Activated naive CD8-positive, alpha-beta T cell (primary cell): ENCODE measurements around the gene PACRG.

Experiments used
- H3K27ac Mint-ChIP-seq: one replicate; pipeline ENCODE4 v1.8.0; 2021; ENCODE audit warnings: mixed read lengths
- H3K27me3 Mint-ChIP-seq: one replicate; pipeline ENCODE4 v1.8.0; 2021; ENCODE audit warnings: mixed read lengths
- H3K36me3 Mint-ChIP-seq: one replicate; pipeline ENCODE4 v1.8.0; 2021; ENCODE audit warnings: mixed read lengths
- H3K4me1 Mint-ChIP-seq: one replicate; pipeline ENCODE4 v1.8.0; 2021; ENCODE audit warnings: low read depth, mixed read lengths
- H3K4me3 Mint-ChIP-seq: one replicate; pipeline ENCODE4 v1.8.0; 2021; ENCODE audit warnings: mild to moderate bottlenecking, mixed read lengths
- H3K9me3 Mint-ChIP-seq: one replicate; pipeline ENCODE4 v1.8.0; 2021; ENCODE audit warnings: low read depth, mixed read lengths

Gene PACRG

DNA sequence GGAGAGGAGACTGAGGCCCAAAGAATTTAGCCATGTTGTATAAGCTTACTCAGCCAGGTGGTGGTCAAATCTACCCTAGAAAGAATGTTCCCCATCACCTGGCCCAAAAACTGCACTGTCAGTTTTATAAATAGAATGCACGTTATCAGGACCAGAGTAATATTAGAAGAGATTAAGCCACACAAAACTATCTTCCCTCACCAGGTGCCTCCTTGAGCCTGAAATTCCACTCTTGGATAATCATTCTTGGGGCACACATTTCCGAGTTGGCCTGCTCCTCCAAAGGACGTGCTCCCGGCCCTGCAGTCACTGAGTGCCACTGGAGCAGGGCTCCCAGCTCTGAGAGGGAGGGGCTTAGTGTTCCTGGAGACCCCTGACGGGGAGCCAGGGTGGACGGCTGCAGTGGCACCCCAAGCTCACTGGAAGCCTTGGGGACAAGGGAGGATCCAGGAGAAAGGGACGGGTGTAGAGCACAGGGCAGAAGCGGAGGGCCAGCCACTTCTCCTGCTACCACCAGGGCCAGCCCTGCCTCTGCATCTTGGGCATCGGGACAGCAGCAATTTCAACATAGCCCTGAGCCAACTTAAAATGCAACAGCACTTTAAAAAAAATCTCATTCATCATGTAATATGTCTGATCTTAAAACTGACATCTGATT is 525.9 kb downstream of the PACRG start:
- H3K4me3 Mint-ChIP-seq: no peak overlapping the region

DNA sequence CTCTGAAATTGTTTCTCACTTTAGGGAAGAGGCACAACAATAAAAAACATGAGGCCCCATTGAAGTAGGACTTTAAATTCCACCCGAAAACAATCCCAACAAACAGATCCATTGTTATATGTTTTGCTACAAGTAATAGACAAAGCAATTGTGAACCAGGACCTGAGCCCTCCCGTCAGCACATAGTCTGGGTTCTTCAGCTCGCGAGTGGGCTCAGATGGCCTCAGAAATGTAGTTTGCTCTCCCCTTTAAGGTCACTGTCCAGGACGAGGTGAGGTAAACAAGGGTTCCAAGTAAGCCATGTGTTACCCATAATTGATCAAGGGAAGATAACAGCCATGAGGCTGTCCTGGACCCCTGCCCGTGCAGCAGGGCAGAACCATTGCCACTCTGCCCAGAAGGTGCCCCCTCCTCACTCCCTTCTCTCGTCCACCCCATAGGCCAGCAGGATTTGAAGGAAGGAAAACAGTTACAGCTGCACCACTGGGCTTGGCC is 526.6 kb downstream of the PACRG start:
- Mint-ChIP-seq H3K36me3 (no peaks in the 10 kb centered on the region), H3K27me3 (peaks cover 4% of the 10 kb centered on the region), H3K4me1 (peaks cover under 1% of the 10 kb centered on the region), H3K9me3 (no peaks in the 10 kb centered on the region), H3K27ac (no peak overlapping the region), H3K4me3 (no peak overlapping the region)

More for the DNA sequence above, 525.9 kb downstream of the PACRG start:
- Mint-ChIP-seq H3K27me3 (peaks cover 2% of the 10 kb centered on the region), H3K27ac (no peak overlapping the region), H3K9me3 (no peaks in the 10 kb centered on the region), H3K4me1 (peaks cover 2% of the 10 kb centered on the region), H3K36me3 (no peaks in the 10 kb centered on the region)

DNA sequence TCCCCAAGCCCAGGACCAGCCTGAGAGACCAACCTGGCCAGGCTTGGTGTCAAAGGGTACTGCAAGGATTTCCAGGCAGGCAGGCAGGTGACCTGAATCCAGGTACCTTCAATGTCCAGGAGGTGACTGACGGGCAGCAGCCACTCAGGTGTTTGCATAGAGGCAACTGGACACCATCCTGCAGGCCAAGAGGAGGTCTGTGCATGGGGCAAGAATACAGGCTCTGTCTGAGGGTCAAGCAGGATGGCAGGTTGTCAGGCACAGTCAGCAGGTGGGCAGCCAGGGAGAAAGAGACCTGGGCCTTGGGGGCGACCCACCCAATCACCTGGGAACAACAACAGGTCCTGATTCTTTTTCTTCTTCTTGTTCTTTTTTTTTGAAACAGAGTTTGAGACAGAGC is 527.5 kb downstream of the PACRG start:
- Mint-ChIP-seq H3K27ac (no peak overlapping the region), H3K36me3 (no peaks in the 10 kb centered on the region), H3K9me3 (no peaks in the 10 kb centered on the region), H3K27me3 (peaks cover 10% of the 10 kb centered on the region), H3K4me3 (no peak overlapping the region), H3K4me1 (peaks cover 4% of the 10 kb centered on the region)

DNA sequence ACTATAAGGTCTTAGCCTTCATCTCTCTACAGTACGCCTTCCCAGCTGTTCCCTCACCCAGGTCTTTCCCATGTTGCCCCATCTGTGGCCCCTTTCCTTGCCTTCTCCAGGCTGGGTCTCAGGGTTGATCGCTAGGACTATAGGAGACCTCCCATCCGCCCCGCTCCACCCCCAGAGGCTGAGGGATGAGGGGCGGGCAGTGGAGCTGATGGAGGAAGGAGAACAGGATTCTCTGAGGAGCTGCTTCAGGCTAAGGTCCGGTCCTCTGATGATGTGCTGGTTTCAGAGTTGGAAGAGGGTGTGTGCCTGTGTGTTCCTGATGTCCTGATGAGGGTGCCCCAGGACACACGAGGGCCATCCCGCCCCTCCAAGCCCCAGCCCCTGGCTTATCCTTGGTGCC is 531.9 kb downstream of the PACRG start:
- Mint-ChIP-seq H3K27me3 (peaks cover 11% of the 10 kb centered on the region), H3K4me3 (no peak overlapping the region), H3K36me3 (no peaks in the 10 kb centered on the region), H3K4me1 (peaks cover 9% of the 10 kb centered on the region), H3K27ac (no peak overlapping the region), H3K9me3 (no peaks in the 10 kb centered on the region)

DNA sequence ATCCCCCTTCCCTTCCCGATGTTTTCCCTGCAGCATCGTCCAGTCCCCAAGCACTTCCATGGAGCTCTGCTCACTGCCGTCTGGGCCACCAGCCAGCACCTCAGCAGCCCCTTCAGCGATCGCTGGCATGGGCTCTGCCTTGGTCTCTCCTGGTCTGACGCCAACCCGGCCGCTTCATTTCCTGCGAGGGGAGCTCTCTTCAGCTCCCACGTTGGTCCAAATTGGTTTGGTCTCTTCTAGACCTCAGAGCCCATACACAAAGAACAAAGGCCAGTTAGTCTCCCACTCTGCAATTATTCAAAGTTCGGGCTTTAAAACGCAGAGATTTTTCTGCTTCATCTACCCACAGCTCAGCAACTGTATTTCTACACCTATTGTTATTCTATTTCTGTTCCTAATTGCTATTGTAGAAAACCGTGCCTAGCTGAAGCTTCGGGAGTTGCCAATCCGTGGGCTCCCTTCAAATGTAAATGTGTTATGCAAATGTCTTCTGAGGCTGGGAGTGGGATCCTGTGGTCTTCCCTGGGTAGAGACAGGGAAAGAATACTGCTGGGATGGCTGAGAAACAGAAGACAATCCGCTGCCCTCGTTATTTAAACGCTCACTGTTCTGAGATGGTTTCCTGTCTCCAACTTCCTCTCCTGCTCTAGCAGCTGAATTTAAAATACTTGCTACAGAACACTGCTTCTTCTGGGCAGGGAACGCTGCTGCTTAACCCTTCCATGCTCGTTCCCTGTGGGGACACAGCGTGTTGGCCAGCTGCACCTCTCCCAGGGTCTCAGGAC is 532.5 kb downstream of the PACRG start:
- H3K27ac Mint-ChIP-seq: no peak overlapping the region
- H3K4me1 Mint-ChIP-seq: peaks cover 9% of the 10 kb centered on the region
- no peaks in the 10 kb centered on the region for H3K9me3 Mint-ChIP-seq
- H3K4me3 Mint-ChIP-seq: peak overlapping the region; percentile 40
- no peaks in the 10 kb centered on the region for H3K36me3 Mint-ChIP-seq
- peaks cover 11% of the 10 kb centered on the region for H3K27me3 Mint-ChIP-seq

DNA sequence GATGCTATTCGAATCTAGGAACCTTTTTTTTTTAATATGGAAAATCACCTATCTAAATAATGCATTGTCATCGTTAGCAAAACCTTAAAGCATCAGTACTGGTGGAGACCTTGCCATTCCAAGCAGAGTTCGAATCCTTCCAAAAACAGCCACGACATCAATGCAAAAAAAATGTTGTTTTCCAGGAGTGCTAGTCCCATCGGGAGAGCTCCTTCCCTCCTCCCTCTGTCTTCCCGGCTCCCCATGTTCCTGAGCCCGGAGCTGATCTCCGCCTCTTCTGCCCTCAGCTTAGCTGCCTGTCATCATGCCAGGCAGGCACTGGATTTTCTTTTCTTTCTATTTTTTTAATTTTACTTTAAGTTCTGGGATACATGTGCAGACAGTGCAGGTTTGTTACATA is 533.1 kb downstream of the PACRG start:
- Mint-ChIP-seq H3K27ac (no peak overlapping the region), H3K36me3 (no peaks in the 10 kb centered on the region), H3K27me3 (peaks cover 11% of the 10 kb centered on the region), H3K4me3 (peak overlapping the region; percentile 40), H3K9me3 (no peaks in the 10 kb centered on the region), H3K4me1 (peaks cover 9% of the 10 kb centered on the region)

DNA sequence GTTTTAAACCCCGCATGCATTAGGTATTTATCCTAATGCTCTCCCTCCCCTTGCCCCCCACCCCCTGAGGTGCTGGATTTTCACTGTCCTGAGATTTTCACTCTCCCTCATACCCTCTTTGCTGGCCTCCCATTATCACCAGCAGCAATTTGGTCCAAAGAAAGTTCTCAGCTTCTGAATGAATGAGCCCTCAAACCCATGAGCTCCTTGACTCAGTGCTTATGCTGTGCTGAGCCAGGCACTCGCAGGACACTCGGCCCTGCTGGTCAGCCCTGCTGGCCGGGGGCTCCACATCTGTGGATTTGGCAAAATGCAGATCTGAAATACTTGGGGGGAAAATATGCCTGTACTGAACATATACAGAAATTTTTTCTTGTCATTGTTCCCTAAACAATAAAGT is 533.6 kb downstream of the PACRG start:
- Mint-ChIP-seq H3K9me3 (no peaks in the 10 kb centered on the region), H3K4me1 (peaks cover 9% of the 10 kb centered on the region), H3K27ac (no peak overlapping the region), H3K36me3 (no peaks in the 10 kb centered on the region), H3K4me3 (no peak overlapping the region), H3K27me3 (peaks cover 11% of the 10 kb centered on the region)

DNA sequence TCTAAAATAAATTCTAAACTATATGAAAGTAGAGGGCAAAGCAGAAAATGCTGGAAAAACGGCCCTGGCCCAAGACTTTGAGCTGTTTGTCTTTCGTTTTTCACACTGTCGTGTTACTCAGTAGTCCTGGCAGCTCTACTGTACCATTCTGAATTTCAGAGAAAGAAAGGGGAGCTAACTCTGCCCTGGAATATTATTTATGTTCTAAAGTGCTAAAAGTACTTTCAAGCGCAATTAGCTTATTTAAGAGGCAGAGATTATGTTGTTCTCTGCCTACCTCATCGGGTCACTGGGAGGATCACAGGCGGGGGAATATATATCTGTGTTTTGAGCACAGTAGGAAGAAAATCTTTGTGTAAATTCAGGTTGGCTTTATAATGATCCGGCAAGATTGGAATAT is 534.3 kb downstream of the PACRG start:
- H3K4me1 Mint-ChIP-seq: peaks cover 9% of the 10 kb centered on the region
- no peaks in the 10 kb centered on the region for H3K36me3 Mint-ChIP-seq
- peaks cover 11% of the 10 kb centered on the region for H3K27me3 Mint-ChIP-seq
- no peak overlapping the region for H3K27ac Mint-ChIP-seq
- H3K9me3 Mint-ChIP-seq: no peaks in the 10 kb centered on the region
- H3K4me3 Mint-ChIP-seq: no peak overlapping the region

DNA sequence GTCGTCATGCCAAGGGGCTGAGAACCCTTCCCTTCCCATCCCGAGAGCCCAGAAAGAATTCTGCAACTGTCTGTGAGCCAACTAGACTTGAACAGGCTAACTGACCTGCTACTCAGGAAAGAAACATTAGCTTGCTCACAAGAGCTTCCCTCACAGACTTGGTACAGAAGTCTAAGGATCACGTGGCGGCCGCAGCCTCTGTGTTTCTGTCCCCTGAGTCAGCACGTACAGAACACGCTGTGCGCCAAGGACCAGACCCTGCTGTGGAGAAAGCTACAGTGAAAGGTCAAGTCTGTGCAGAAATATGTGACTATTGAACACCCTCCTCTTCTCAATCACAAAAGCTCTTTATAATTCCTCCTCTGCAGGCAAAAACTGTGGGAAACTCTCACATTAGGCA is 535.4 kb downstream of the PACRG start:
- H3K4me3 Mint-ChIP-seq: no peak overlapping the region
- H3K36me3 Mint-ChIP-seq: no peaks in the 10 kb centered on the region
- peaks cover 9% of the 10 kb centered on the region for H3K4me1 Mint-ChIP-seq
- peaks cover 11% of the 10 kb centered on the region for H3K27me3 Mint-ChIP-seq
- H3K27ac Mint-ChIP-seq: no peak overlapping the region
- no peaks in the 10 kb centered on the region for H3K9me3 Mint-ChIP-seq

DNA sequence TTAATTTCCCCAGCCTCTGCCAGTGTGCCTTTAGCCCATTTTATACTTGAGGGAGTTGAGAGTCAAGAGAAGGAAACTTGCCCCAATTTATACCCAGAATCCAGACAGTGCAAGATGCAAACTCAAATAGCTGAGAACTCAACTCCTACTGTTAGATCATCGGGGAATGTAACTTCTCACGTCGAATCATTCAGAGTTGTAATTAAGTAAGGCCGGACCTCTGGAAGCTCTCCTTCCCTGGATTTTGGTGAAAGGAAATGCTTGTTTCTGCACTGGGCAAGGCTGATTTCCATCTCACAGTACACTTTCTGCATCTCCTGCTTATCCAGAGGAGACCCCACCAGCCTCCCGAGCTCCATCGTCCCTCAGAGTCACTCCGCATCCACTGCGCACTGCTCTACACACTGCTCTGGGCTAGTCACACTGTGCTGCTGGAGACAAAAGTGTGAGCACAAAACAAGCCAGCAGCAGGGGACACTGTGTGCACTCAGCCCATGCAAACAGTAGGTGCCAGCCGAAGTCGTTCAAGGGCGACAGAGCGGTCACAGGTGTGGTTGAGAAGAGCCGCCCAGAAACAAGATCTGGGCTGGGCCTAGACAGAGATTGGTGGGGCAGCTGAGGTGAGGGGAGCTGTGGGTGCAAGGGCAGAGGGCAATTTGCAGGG is 536.4 kb downstream of the PACRG start:
- no peak overlapping the region for H3K27ac Mint-ChIP-seq

DNA sequence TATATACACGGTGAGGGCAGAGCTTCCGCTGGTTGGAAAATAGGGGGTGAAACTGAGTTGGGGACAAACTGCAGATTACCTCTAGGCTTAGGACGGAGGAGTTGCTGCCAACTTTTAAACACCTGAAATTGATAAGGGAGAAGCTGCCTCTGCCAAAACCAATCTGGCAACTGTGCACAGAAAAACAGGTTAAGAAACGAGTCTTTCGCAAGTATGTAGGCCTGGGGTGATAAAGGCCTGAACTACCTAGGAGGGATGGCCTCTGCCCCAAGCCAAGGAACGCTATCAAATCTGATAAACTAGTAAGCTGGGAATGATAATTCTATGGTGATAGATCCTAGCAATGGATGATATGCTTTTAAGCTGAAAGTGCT is 536.9 kb downstream of the PACRG start:
- H3K27ac Mint-ChIP-seq: no peak overlapping the region

More for the DNA sequence above, 536.4 kb downstream of the PACRG start:
- Mint-ChIP-seq H3K27me3 (peaks cover 9% of the 10 kb centered on the region), H3K4me1 (peaks cover 9% of the 10 kb centered on the region), H3K4me3 (no peak overlapping the region), H3K9me3 (no peaks in the 10 kb centered on the region), H3K36me3 (no peaks in the 10 kb centered on the region)

DNA sequence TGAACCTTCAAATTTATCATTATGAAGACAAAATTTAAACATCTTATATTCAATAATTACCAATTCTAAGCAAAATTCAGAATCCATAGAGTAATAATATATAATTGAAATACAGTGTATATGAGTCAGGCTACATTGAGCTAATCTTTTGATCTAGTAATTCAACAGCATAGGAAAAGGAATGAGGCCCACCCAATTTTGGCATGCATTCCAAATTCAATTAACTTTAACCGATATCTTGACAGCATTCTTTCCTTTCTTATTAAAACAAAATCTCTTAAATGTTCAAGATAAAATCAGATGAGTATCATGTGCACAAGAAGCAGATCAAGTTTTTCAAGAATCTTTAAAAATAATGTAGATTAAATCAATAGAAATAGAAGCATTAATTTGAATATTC is 553.9 kb downstream of the PACRG start:
- no peak overlapping the region for H3K27ac Mint-ChIP-seq

More for the DNA sequence above, 536.9 kb downstream of the PACRG start:
- Mint-ChIP-seq H3K4me1 (peaks cover 9% of the 10 kb centered on the region), H3K4me3 (no peak overlapping the region), H3K9me3 (no peaks in the 10 kb centered on the region), H3K36me3 (no peaks in the 10 kb centered on the region), H3K27me3 (peaks cover 7% of the 10 kb centered on the region)

DNA sequence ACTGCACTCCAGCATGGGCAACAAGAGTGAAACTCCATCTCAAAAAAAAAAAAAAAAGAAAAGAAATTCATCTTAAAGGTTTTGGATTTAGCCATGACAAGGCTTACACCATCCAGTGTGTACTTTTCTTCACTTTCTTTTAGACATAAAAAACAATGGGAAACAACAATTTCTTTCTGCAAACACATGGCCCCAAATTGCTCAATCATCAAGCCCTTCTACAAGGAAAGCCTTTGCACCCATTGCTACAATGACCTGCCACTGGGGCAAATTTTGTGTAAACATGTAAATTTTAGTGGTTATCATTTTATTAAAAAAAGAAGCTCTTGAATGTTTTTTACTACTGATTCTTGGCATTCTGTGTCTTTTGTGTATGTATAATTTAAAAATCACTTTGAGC is 554.9 kb downstream of the PACRG start:
- H3K4me1 Mint-ChIP-seq: no peaks in the 10 kb centered on the region
- H3K36me3 Mint-ChIP-seq: no peaks in the 10 kb centered on the region
- H3K27ac Mint-ChIP-seq: no peak overlapping the region
- H3K4me3 Mint-ChIP-seq: no peak overlapping the region
- H3K27me3 Mint-ChIP-seq: peaks cover 10% of the 10 kb centered on the region
- no peaks in the 10 kb centered on the region for H3K9me3 Mint-ChIP-seq

More for the DNA sequence above, 553.9 kb downstream of the PACRG start:
- Mint-ChIP-seq H3K4me3 (no peak overlapping the region), H3K4me1 (no peaks in the 10 kb centered on the region), H3K27me3 (peaks cover 10% of the 10 kb centered on the region), H3K36me3 (no peaks in the 10 kb centered on the region), H3K9me3 (no peaks in the 10 kb centered on the region)

DNA sequence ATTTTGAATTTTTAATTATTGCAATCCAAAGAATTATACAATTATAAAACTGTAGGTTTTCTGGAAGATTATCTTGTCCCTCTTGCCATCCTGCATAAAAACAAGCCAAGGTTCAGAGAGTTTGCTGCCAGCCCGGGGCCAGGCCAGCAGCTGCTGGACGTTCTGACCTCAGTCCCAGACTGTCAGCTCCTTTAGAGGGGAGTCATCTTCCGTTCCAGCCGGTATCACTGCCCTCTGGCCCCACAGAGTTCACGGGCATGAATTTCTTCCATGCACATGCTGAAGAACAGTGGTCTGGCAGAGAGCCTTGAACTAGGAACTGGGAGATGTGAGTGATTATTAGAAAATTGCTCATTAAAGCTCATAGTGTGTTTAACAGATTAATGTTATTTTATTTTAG is 556.4 kb downstream of the PACRG start:
- no peaks in the 10 kb centered on the region for H3K36me3 Mint-ChIP-seq
- no peaks in the 10 kb centered on the region for H3K9me3 Mint-ChIP-seq
- H3K27ac Mint-ChIP-seq: no peak overlapping the region
- H3K4me1 Mint-ChIP-seq: no peaks in the 10 kb centered on the region
- H3K27me3 Mint-ChIP-seq: peaks cover 10% of the 10 kb centered on the region
- H3K4me3 Mint-ChIP-seq: no peak overlapping the region

DNA sequence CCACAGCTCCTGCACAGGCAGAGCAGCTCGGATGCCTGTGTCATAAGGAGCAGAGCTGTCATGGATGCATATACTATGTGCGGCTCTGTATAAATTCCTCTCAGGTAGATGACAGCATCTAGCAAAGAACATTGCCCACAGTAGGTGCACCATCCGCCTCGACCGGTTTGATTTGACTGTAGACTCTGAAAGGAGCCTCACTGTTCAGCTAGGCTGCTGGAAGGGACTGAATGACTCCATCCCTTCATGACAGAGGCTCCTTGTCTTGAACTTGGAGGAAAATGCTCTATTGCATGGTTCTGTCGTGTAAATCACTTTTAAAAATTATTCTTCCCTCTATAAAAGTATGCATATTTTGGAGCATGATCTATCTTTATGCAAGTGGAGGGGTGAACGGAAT is 557.9 kb downstream of the PACRG start:
- Mint-ChIP-seq H3K27me3 (peaks cover 5% of the 10 kb centered on the region), H3K27ac (no peak overlapping the region), H3K4me3 (no peak overlapping the region), H3K36me3 (no peaks in the 10 kb centered on the region), H3K4me1 (no peaks in the 10 kb centered on the region), H3K9me3 (no peaks in the 10 kb centered on the region)
